WTC11 (cell line): ENCODE results near the gene ARPC2. TPM values are rescaled to one million over a fixed set of nuclear protein-coding genes. Genes with fewer than 3 reads are reported as not detected.

ENCODE experiments used
- ATAC-seq: fragments of 200-7000 bp; cut with Tn5 transposase; 2 replicates; pipeline ENCODE4 v1.10.0; 2021; ENCODE audit warnings: mild to moderate bottlenecking, moderate library complexity
- CTCF ChIA-PET: fragments of 300-600 bp; sonication (Branson Sonifier 250); formaldehyde crosslinking; loops from one replicate; lab custom pipeline; 2021; ENCODE audit warnings: antibody characterized with exemption; lab: Charles Lee
- POLR2A ChIA-PET: fragments of 350-600 bp; sonication (Branson Sonifier 250); formaldehyde crosslinking; loops from one replicate; lab custom pipeline; 2021; ENCODE audit warnings: antibody characterized with exemption; lab: Charles Lee
- DNase-seq: peaks from one replicate; pipeline ENCODE4 v3.0.0; 2021; ENCODE audit warnings: low spot score
- H3K27ac Mint-ChIP-seq: 2 replicates; pipeline ENCODE4 v1.8.0; 2021; ENCODE audit warnings: mixed read lengths
- H3K27me3 Mint-ChIP-seq: 2 replicates; pipeline ENCODE4 v1.8.0; 2021; ENCODE audit warnings: low read depth, mild to moderate bottlenecking, moderate library complexity, mixed read lengths
- H3K36me3 Mint-ChIP-seq: 2 replicates; pipeline ENCODE4 v1.8.0; 2021; ENCODE audit warnings: mixed read lengths
- H3K4me1 Mint-ChIP-seq: 2 replicates; pipeline ENCODE4 v1.8.0; 2022; ENCODE audit warnings: mixed read lengths
- H3K4me3 Mint-ChIP-seq: 2 replicates; pipeline ENCODE4 v1.8.0; 2021; ENCODE audit warnings: mild to moderate bottlenecking, moderate library complexity, mixed read lengths
- H3K9me3 Mint-ChIP-seq: 2 replicates; pipeline ENCODE4 v1.8.0; 2021; ENCODE audit warnings: mixed read lengths
- ATF1 ChIP-seq: sonication (generic); formaldehyde crosslinking; IDR thresholded peaks from 2 replicates; pipeline ENCODE4 v1.8.1; 2023; ENCODE audit warnings: mild to moderate bottlenecking, moderate library complexity, missing genetic modification reagents
- MYBL2 ChIP-seq: sonication (generic); formaldehyde crosslinking; IDR thresholded peaks from 2 replicates; pipeline ENCODE4 v1.8.1; 2023; ENCODE audit warnings: mild to moderate bottlenecking, moderate library complexity, missing genetic modification reagents
- NFE2L1 ChIP-seq: sonication (generic); formaldehyde crosslinking; IDR thresholded peaks from 2 replicates; pipeline ENCODE4 v1.8.1; 2023; ENCODE audit warnings: missing genetic modification reagents
- NR1H2 ChIP-seq: sonication (generic); formaldehyde crosslinking; IDR thresholded peaks from 2 replicates; pipeline ENCODE4 v1.9.0; 2021; ENCODE audit warnings: mild to moderate bottlenecking, moderate library complexity, missing genetic modification reagents
- NR2C2 ChIP-seq: sonication (generic); formaldehyde crosslinking; IDR thresholded peaks from 2 replicates; pipeline ENCODE4 v1.8.0; 2022; ENCODE audit warnings: mild to moderate bottlenecking, missing genetic modification reagents
- RELA ChIP-seq: sonication (generic); formaldehyde crosslinking; IDR thresholded peaks from 2 replicates; pipeline ENCODE4 v1.8.1; 2022; ENCODE audit warnings: missing genetic modification reagents, mild to moderate bottlenecking, borderline replicate concordance
- SMAD3 ChIP-seq: sonication (generic); formaldehyde crosslinking; IDR thresholded peaks from 2 replicates; pipeline ENCODE4 v1.8.0; 2022; ENCODE audit warnings: missing genetic modification reagents, mild to moderate bottlenecking, borderline replicate concordance
- SOX15 ChIP-seq: fragments of 250-450 bp; sonication (Bioruptor Pico); IDR thresholded peaks from 2 replicates; pipeline ENCODE4 v1.9.0; 2021; ENCODE audit warnings: mild to moderate bottlenecking
- TCF7 ChIP-seq: sonication (generic); formaldehyde crosslinking; IDR thresholded peaks from 2 replicates; pipeline ENCODE4 v1.8.0; 2022; ENCODE audit warnings: mild to moderate bottlenecking, low read depth, missing genetic modification reagents, moderate library complexity
- ZNF121 ChIP-seq: sonication (generic); formaldehyde crosslinking; IDR thresholded peaks from 2 replicates; pipeline ENCODE4 v1.8.0; 2023; ENCODE audit warnings: missing genetic modification reagents
- ZNF219 ChIP-seq: sonication (generic); formaldehyde crosslinking; IDR thresholded peaks from 2 replicates; pipeline ENCODE4 v1.8.0; 2023; ENCODE audit warnings: missing genetic modification reagents, mild to moderate bottlenecking, borderline replicate concordance
- ZNF317 ChIP-seq: sonication (generic); formaldehyde crosslinking; IDR thresholded peaks from 2 replicates; pipeline ENCODE4 v1.8.1; 2023; ENCODE audit warnings: low read depth, mild to moderate bottlenecking, moderate library complexity, missing genetic modification reagents, borderline replicate concordance
- ZNF423 ChIP-seq: fragments of 250-450 bp; sonication (Bioruptor Pico); IDR thresholded peaks from 2 replicates; pipeline ENCODE4 v2.1.2; 2022; ENCODE audit warnings: mild to moderate bottlenecking, moderate library complexity
- ZNF671 ChIP-seq: fragments of 250-450 bp; sonication (Bioruptor Pico); IDR thresholded peaks from 2 replicates; pipeline ENCODE4 v1.8.0; 2021; ENCODE audit warnings: mild to moderate bottlenecking
- total RNA-seq: library from RNA; stranded (reverse); gene quantifications from 3 replicates; pipeline ENCODE4 v1.2.3, GENCODE V29; 2021
- TF ChIP-seq, protein P1 (sequence below): fragments of 250-450 bp; sonication (Bioruptor Pico); conservative IDR thresholded peaks from 2 replicates; pipeline ENCODE4 v1.9.0; 2021; ENCODE audit warnings: mild to moderate bottlenecking
- TF ChIP-seq, protein P2 (sequence below): fragments of 250-450 bp; sonication (Bioruptor Pico); IDR thresholded peaks from 2 replicates; pipeline ENCODE4 v1.8.0; 2021; ENCODE audit warnings: mild to moderate bottlenecking
- TF ChIP-seq, protein P3 (sequence below): sonication (generic); formaldehyde crosslinking; IDR thresholded peaks from 2 replicates; pipeline ENCODE4 v1.8.1; 2023; ENCODE audit warnings: mild to moderate bottlenecking, missing genetic modification reagents
- TF ChIP-seq, protein P4 (sequence below): fragments of 250-450 bp; sonication (Bioruptor Pico); IDR thresholded peaks from 2 replicates; pipeline ENCODE4 v1.9.0; 2021; ENCODE audit warnings: moderate library complexity, mild to moderate bottlenecking, inconsistent platforms, borderline replicate concordance
- TF ChIP-seq, protein P5 (sequence below): sonication (generic); formaldehyde crosslinking; IDR thresholded peaks from 2 replicates; pipeline ENCODE4 v1.8.1; 2023; ENCODE audit warnings: mild to moderate bottlenecking, missing genetic modification reagents, moderate library complexity
- TF ChIP-seq, protein P6 (sequence below): sonication (generic); formaldehyde crosslinking; IDR thresholded peaks from 2 replicates; pipeline ENCODE4 v1.8.1; 2022; ENCODE audit warnings: mild to moderate bottlenecking, missing genetic modification reagents, moderate library complexity, borderline replicate concordance

The ARPC2 gene
- total RNA-seq, 1 experiment from 2014 or later, result 184 TPM

DNA sequence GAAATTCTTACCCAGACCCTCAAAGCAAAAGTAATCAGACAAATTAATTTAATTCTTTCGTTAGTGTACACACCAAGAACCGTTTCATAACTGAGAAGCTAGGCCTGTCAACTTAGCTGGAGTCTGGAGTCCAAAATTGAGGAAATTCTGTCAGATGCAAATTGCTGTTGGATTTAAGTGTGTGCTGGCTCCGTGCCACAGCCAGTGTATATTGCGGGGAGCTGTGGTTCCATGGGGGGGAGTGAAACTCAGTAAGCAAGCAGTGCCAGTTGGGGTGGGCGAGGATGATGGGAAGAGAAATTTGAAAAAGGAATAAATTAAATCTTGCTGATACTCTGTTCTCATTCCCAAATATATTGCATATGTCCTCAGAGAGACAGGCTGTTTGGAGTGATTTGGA is 4.0 kb downstream of the ARPC2 start:
- Mint-ChIP-seq H3K4me1 (peaks cover 29% of the 10 kb centered on the region), H3K27me3 (no peaks in the 10 kb centered on the region), H3K27ac (peak overlapping the region; percentile 76; the same call in 1 of the 2 replicates), H3K36me3 (peaks cover 26% of the 10 kb centered on the region), H3K9me3 (no peaks in the 10 kb centered on the region), H3K4me3 (no peak overlapping the region)
- POLR2A ChIA-PET, result no interaction called here
- DNase-seq, result no peak
- ATAC-seq, result no peak
- TF ChIP-seq ZNF121 (CRISPR knock-in tag) (no peak), MYBL2 (CRISPR knock-in tag) (no peak), TCF7 (no peak), RELA (CRISPR knock-in tag) (no peak), ZNF671 (CRISPR knock-in tag) (no peak), SOX15 (CRISPR knock-in tag) (no peak)
- TF ChIP-seq, protein P1, sequence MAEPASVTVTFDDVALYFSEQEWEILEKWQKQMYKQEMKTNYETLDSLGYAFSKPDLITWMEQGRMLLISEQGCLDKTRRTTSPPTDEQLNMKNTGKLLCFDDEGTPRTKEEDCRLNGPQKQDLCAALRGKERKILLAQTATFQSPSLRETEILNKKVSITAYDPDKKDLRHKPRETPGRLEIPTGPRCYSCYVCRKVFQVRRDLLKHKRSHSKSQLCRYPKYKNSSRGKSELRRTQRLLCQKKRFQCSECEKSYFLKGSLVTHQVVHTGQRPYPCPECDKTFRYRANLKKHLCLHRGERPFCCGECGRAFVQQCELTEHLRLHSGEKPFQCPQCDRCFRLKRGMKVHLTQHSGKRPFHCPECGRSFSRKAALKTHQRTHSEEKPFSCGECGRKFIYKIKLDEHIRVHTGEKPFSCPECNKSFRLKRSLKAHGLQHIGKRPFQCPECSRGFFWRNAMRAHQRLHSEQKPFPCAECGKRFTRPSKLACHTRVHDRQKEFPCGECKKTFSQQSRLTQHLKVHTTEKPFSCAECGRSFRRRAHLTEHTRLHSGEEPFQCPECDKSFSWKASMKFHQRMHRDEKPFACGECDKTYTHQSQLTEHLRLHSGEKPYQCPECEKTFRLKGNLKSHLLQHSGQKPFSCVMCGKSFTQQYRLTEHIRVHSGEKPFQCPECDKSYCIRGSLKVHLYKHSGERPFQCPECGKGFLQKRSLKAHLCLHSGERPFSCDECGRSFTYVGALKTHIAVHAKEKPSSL, result no peak
- TF ChIP-seq, protein P2, sequence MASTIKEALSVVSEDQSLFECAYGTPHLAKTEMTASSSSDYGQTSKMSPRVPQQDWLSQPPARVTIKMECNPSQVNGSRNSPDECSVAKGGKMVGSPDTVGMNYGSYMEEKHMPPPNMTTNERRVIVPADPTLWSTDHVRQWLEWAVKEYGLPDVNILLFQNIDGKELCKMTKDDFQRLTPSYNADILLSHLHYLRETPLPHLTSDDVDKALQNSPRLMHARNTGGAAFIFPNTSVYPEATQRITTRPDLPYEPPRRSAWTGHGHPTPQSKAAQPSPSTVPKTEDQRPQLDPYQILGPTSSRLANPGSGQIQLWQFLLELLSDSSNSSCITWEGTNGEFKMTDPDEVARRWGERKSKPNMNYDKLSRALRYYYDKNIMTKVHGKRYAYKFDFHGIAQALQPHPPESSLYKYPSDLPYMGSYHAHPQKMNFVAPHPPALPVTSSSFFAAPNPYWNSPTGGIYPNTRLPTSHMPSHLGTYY, result no peak
- TF ChIP-seq, protein P3, sequence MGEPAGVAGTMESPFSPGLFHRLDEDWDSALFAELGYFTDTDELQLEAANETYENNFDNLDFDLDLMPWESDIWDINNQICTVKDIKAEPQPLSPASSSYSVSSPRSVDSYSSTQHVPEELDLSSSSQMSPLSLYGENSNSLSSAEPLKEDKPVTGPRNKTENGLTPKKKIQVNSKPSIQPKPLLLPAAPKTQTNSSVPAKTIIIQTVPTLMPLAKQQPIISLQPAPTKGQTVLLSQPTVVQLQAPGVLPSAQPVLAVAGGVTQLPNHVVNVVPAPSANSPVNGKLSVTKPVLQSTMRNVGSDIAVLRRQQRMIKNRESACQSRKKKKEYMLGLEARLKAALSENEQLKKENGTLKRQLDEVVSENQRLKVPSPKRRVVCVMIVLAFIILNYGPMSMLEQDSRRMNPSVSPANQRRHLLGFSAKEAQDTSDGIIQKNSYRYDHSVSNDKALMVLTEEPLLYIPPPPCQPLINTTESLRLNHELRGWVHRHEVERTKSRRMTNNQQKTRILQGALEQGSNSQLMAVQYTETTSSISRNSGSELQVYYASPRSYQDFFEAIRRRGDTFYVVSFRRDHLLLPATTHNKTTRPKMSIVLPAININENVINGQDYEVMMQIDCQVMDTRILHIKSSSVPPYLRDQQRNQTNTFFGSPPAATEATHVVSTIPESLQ (CRISPR knock-in tag), result no peak
- CTCF ChIA-PET, result interaction anchor here (1.0 to 2.1 kb wide), 2 partner anchors 10 to 52 kb away, joined by 3 to 4 read pairs; no protein-coding TSS in a partner anchor

DNA sequence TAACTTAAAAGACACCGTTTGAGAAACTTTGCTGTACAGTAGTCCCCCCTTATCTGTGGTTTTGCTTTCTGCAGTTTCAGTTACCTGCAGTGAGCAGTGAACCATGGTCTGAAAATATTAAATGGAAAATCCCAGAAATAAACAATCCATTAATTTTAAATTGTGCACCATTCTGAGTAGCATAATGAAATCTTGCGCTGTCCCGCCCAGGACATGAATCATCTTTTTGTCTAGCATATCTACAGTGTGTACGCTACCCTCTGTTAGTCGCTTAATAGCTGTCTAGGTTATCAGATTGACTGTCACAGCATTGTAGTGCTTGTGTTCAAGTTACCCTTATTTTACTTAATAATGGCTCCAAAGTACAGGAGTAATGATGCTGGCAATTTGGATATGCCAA is 6.1 kb downstream of the ARPC2 start:
- Mint-ChIP-seq H3K4me3 (no peak overlapping the region), H3K9me3 (no peaks in the 10 kb centered on the region), H3K27me3 (no peaks in the 10 kb centered on the region), H3K4me1 (peaks cover 25% of the 10 kb centered on the region), H3K36me3 (peaks cover 40% of the 10 kb centered on the region), H3K27ac (no peak overlapping the region)
- ChIA-PET POLR2A (no interaction called here), CTCF (interaction anchor here (2.1 kb wide), 1 partner anchor 8 kb away, joined by 4 read pairs; no protein-coding TSS in a partner anchor)
- TF ChIP-seq ATF1 (CRISPR knock-in tag) (no peak), ZNF219 (no peak), ZNF317 (no peak), NR2C2 (no peak), SMAD3 (no peak), ZNF423 (CRISPR knock-in tag) (no peak), NFE2L1 (no peak), NR1H2 (CRISPR knock-in tag) (no peak)
- TF ChIP-seq, protein P4, sequence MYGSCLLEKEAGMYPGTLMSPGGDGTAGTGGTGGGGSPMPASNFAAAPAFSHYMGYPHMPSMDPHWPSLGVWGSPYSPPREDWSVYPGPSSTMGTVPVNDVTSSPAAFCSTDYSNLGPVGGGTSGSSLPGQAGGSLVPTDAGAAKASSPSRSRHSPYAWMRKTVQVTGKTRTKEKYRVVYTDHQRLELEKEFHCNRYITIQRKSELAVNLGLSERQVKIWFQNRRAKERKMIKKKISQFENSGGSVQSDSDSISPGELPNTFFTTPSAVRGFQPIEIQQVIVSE (CRISPR knock-in tag), result no peak
- TF ChIP-seq, protein P5, sequence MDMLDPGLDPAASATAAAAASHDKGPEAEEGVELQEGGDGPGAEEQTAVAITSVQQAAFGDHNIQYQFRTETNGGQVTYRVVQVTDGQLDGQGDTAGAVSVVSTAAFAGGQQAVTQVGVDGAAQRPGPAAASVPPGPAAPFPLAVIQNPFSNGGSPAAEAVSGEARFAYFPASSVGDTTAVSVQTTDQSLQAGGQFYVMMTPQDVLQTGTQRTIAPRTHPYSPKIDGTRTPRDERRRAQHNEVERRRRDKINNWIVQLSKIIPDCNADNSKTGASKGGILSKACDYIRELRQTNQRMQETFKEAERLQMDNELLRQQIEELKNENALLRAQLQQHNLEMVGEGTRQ, result no peak
- TF ChIP-seq, protein P6, sequence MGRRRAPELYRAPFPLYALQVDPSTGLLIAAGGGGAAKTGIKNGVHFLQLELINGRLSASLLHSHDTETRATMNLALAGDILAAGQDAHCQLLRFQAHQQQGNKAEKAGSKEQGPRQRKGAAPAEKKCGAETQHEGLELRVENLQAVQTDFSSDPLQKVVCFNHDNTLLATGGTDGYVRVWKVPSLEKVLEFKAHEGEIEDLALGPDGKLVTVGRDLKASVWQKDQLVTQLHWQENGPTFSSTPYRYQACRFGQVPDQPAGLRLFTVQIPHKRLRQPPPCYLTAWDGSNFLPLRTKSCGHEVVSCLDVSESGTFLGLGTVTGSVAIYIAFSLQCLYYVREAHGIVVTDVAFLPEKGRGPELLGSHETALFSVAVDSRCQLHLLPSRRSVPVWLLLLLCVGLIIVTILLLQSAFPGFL (CRISPR knock-in tag), result no peak
- TF ChIP-seq, protein P3 (CRISPR knock-in tag), result no peak
- no peak for ATAC-seq
- no peak for DNase-seq
